Activated T-helper 1 cell treated with anti-CD3 and anti-CD28 coated beads, Interleukin-2, amount 50 U/mL, for 16 hours (primary cell): ENCODE data around the gene ZNF385C.

Experiments
- DNase-seq, 2 donors: peaks; one replicate each; pipeline ENCODE4 v3.0.0-alpha.2; 2020; ENCODE audit warnings: low read depth in 1 of 2, low spot score in 1 of 2

ZNF385C gene

GRCh38 chr17:42107597-42108576, 9.6 kb upstream of the ZNF385C start:
- DNase-seq = peak; percentile 85 to 92

DNA sequence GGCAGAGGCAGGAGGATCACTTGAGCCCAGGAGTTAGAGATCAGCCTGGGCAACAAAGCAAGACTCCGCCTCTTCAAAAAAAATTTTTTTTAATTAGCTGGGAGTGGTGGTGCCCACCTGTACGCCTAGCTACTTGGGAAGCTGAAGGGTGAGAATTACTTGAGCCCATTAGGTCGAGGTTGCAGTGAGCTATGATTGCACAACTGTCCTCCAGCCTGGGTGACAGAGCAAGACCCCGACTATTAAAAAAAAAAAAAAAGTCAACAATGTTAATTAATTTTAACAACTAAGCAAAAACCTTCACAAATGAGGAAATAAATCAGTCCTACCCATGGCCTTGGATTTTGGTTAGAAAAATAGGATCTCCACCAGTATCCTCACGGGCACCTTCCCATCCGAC, 8.9 kb upstream of the ZNF385C start:
- DNase-seq = no peak

GRCh38 chr17:42106009-42106408, 7.7 kb upstream of the ZNF385C start:
- no peak for DNase-seq

- no peak for DNase-seq
Observed at GRCh38 chr17:42104264-42104663, 6.0 kb upstream of the ZNF385C start.

DNA sequence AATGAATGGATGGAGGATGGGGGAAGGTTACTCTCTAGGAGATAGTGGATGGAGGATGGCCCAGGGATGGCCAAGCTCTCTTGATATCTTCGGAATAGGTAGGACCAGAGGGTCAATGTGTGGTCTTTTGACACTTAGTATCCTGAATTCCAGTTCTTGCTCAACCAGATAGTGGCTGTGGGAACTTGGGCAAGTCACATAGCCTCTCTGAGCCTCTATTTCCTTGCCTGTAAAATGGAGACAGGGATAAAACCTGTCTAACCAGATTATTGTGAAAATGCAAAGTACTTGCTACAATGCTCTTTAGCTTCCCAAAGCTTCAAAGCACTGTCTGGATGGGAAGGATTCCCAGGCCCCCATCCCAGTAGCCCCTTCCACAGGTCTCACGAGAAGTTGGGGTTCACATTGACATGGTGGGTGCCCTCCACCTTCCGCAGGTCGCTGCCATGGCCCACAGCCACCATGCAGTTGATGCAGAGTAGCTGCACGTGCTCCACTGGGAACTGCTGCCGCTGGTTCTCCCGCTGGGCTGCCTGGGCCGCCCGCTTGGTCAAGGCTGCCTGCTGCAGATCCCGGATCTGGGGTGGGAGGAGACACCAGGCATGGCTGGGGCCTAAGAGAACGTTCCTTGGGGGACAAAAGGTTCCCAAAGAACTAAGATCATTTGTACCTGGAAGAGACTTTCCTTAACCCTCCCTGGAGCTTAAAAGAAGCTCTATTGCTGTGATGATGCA, 5.1 kb upstream of the ZNF385C start:
- no peak for DNase-seq

GRCh38 chr17:42101513-42102292, 3.4 kb upstream of the ZNF385C start:
- DNase-seq = peak; percentile 37 to 48

- no peak for DNase-seq
Observed at GRCh38 chr17:42098730-42099399, 592 bp upstream of the ZNF385C start.

DNA sequence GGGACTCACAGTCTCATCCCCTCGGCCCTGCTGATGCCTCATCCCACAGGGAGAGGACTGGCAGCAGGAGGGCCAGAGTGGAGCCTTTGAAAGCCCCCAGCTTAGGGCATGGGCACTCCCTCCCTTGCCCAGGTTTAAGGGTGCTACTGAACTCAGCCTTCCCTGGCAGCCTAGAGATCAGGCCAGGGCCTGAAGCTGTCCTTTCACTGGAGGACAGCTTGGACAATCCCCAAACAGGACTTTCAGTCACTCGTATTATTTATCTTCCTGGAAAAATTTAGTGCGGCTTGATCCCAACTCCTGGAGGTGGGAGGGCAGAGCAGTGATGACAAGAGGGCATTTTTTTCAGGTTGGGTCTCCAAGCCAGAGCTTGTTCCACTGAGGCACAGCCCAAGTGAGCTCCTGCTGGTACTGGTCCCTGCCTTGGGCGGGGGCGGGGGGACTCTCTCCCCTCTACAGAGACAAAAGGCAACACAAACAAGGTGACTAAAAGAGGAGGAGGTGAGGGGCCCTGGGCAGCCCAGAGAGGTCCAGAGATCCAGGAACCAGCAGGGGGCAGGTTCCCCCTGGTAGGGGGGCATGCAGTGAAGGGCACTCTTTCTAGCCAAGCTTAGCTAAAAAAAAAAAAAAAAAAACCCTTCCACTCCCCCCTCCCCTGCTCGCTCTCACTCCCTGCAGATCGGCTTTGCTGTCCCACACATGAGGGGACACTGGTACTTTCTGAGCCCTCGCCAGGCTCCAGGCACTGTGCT, 1.7 kb downstream of the ZNF385C start:
- DNase-seq = no peak

GRCh38 chr17:42094375-42095069, 3.8 kb downstream of the ZNF385C start:
- no peak for DNase-seq

DNA sequence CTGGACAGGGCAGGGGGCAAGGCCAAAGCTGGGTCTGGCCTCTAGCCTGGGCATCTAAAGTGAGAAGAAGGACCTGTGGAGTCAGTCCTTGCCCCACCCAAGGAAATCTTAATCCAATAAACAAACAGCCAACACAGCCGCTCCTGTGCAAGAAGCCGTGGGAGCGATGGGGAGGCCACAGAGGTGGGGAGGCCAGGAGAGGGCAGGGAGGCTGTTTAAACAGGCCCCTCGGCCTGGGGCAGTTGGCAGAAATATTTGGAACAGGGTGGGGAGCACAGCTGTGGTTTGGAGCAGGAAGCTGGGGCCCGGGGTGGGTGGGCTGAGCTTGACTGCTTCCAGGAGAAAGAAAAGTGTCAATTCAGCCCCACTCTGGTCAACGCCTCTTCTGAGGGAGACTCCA, 5.3 kb downstream of the ZNF385C start:
- DNase-seq = no peak

DNA sequence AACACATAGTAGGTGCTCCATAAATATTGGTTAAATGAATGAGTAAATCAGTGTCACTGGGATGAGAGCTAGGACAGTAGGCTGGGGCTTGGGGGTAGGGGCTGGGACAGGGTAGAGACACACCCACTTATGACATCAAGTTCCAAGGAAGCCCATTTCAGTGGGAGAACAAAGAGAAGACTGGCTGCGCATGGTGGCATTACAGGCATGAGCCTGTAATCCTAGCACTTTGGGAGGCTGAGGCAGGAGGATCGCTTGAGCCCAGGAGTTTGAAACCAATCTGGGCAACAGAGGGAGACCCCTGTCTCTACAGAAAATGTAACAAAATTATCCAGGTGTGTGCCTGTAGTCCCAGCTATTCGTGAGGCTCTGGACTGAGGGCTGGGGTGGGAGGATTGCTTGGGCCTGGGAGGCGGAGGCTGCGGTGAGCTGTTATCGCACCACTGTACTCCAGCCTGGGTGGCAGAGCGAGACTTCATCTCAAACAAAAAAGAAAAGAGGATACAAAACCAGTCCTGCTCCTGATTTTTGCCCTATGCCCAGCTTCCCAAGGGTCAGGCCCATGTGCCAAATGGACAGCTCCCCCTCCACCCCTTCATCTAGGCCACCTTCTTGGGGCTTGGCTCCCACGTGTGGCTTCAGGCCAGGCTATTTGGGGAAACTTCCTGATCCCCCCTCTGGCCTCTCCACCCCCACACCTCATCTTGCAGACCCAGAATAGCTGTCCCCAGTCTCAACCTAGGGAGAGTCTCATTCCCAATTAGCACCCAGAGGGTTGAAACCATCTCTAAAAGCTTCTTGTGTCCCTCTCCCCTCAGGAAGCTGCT, 7.1 kb downstream of the ZNF385C start:
- DNase-seq = no peak

GRCh38 chr17:42088736-42089135, 9.5 kb downstream of the ZNF385C start:
- no peak for DNase-seq

DNA sequence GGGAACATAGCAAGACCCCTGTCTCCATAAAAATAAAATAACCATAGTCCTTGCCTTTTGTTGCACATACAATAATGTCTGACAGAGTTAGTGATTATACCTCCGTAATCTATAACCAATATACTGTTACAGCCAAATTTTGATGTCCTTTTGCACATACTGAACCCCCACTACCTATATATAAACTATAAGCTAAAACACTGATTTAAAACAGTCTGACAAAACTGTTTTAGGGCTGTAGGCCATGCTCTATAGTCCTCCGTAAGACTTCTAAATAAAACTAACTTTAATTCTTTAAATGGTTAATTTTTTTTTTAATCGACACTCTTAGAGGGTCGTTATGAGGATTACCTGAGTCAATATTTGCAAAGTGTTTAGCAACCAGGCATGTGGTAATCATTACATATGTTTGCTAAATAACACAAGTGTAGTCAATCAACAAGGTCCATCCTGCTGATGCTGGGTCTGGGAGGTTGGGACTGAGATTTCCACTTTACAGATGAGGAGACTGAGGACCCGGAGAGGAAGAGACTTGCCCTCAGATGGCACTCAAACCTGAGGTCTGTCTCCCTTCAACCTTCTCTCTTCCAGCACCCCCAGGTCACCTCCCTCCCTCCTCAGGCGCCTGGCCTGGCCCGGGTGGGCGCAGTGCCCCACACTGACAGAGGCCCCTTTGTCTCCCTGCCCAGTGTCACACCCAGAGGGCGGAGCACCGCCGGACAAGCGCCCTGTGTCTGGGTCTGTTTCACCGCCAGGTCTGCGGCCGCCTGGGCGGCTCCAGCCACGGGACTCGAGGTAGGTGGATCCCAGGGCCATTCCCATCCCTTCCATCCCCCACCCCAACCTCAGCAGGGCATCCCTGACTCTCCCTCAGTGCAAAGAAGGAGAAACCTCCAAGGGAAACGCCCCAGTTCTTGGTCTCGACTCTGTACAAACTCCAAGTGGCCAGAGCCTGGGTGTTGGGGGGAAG, 10.3 kb downstream of the ZNF385C start:
- no peak for DNase-seq

DNA sequence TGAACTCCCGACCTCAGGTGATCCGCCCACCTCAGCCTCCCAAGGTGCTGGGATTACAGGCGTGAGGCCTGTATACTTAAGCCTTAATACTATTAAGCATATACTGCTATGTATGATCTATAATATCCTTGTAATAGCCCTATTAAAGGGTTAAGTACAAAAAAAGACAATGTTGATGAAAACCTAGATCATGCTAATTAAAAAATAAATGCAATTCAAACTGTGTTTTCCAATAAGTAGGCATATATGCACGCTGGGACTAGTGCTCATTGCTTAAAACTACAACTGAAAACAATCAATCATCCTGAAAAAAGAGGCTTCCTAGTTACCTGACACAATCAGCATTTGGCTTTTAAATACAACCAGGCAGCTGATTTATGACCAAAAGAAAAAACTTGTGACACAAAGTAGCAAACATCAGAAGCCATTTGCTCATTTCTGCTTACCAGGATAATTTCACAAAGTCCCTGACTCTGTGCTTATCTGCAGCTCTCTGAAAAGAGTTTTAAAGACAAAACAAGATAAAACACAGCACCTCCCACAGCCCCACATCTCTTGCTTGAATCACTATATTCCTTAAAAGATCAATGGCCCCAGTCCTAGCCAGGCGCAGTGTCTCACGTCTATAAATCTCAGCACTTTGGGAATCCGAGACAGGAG, 11.1 kb downstream of the ZNF385C start:
- DNase-seq = no peak

DNA sequence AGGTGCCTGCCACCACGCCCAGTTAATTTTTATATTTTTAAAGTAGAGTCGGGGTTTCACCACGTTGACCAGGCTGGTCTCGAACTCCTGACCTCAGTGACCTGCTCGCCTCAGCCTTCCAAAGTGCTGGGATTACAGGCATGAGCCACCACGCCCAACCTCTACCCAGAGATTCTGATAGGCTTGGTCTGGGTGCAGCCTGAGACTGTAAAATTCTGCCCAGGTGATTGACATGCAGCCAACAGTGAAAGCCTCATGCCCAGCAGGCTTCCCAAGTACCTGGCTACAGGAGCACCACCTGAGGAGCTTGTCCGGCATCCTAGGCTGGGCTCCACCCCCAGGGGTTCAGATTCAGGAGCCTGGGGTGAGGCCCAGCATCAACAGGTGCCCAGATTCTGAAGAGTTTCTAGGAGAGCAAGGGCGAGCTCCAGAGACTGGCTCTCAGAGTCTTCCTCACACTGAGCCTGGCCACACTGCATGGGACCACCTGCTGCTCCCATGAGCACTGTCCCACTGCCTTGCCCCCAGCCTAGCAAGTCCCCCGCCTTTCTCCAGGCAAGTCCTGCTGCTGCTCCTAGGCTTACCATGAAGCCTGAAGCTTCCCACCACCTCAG, 16.6 kb downstream of the ZNF385C start:
- DNase-seq = no peak

GRCh38 chr17:42079541-42079940, 18.7 kb downstream of the ZNF385C start:
- no peak for DNase-seq
